ENCODE results near the gene CALM1.

Gene CALM1

GRCh38 chr14:90386321-90386720 is 10.5 kb upstream of the CALM1 start:
- no peaks in the 10 kb centered on the region for H3K36me3 ChIP-seq (ENCODE audit: insufficient read depth, low read length)
- H3F3A ChIP-seq (ENCODE audit: low read depth): no peaks in the 10 kb centered on the region
- no peak overlapping the region for H3K4me2 ChIP-seq (ENCODE audit: low read depth, low read length, poor library complexity, severe bottlenecking)
- peaks cover 22% of the 10 kb centered on the region for H3K4me1 ChIP-seq (ENCODE audit: insufficient read depth, low read length, poor library complexity, severe bottlenecking)
- no peaks in the 10 kb centered on the region for H3K9me2 ChIP-seq (replicated peaks; ENCODE audit: low read depth, low read length)
- H3K9ac ChIP-seq (ENCODE audit: low read depth, low read length, poor library complexity, severe bottlenecking): no peak overlapping the region
- peaks cover 7% of the 10 kb centered on the region; the same call in 1 of the 2 replicates for H3K79me2 ChIP-seq (ENCODE audit: insufficient read depth, low read length)
- no peaks in the 10 kb centered on the region for H3K27me3 ChIP-seq (ENCODE audit: insufficient read depth, low read length, poor library complexity, severe bottlenecking)
- no peaks in the 10 kb centered on the region for H4K20me1 ChIP-seq (ENCODE audit: insufficient read depth, low read length, poor library complexity, severe bottlenecking)
- no peak overlapping the region for H2AFZ ChIP-seq (ENCODE audit: low read length)
- no peaks in the 10 kb centered on the region for H3K9me3 ChIP-seq (ENCODE audit: insufficient read depth, low read depth, low read length)
- TF ChIP-seq, protein P1, sequence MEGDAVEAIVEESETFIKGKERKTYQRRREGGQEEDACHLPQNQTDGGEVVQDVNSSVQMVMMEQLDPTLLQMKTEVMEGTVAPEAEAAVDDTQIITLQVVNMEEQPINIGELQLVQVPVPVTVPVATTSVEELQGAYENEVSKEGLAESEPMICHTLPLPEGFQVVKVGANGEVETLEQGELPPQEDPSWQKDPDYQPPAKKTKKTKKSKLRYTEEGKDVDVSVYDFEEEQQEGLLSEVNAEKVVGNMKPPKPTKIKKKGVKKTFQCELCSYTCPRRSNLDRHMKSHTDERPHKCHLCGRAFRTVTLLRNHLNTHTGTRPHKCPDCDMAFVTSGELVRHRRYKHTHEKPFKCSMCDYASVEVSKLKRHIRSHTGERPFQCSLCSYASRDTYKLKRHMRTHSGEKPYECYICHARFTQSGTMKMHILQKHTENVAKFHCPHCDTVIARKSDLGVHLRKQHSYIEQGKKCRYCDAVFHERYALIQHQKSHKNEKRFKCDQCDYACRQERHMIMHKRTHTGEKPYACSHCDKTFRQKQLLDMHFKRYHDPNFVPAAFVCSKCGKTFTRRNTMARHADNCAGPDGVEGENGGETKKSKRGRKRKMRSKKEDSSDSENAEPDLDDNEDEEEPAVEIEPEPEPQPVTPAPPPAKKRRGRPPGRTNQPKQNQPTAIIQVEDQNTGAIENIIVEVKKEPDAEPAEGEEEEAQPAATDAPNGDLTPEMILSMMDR (conservative IDR thresholded peaks at IDR 0.05; ENCODE audit: low read length): no peak
- no peak for TF ChIP-seq EZH2phosphoT487 (IDR thresholded peaks at IDR 0.05; ENCODE audit: borderline replicate concordance)
- no peak overlapping the region for H3K4me3 ChIP-seq (ENCODE audit: low read length, poor library complexity, severe bottlenecking)

GRCh38 chr14:90387206-90387760 is 9.5 kb upstream of the CALM1 start:
- peaks cover 15% of the 10 kb centered on the region for H3K4me1 ChIP-seq (ENCODE audit: insufficient read depth, low read length, poor library complexity, severe bottlenecking)
- H3K9me2 ChIP-seq (replicated peaks; ENCODE audit: low read depth, low read length): no peaks in the 10 kb centered on the region
- H3K36me3 ChIP-seq (ENCODE audit: insufficient read depth, low read length): no peaks in the 10 kb centered on the region
- no peaks in the 10 kb centered on the region for H3F3A ChIP-seq (ENCODE audit: low read depth)
- H3K27me3 ChIP-seq (ENCODE audit: insufficient read depth, low read length, poor library complexity, severe bottlenecking): no peaks in the 10 kb centered on the region
- no peak overlapping the region for H3K4me3 ChIP-seq (ENCODE audit: low read length, poor library complexity, severe bottlenecking)
- H3K4me2 ChIP-seq (ENCODE audit: low read depth, low read length, poor library complexity, severe bottlenecking): no peak overlapping the region
- TF ChIP-seq, protein P1 (conservative IDR thresholded peaks at IDR 0.05; ENCODE audit: low read length): no peak
- TF ChIP-seq EZH2phosphoT487 (IDR thresholded peaks at IDR 0.05; ENCODE audit: borderline replicate concordance): no peak
- no peaks in the 10 kb centered on the region for H4K20me1 ChIP-seq (ENCODE audit: insufficient read depth, low read length, poor library complexity, severe bottlenecking)
- H3K9me3 ChIP-seq (ENCODE audit: insufficient read depth, low read depth, low read length): no peaks in the 10 kb centered on the region
- no peak overlapping the region for H2AFZ ChIP-seq (ENCODE audit: low read length)
- no peak overlapping the region for H3K9ac ChIP-seq (ENCODE audit: low read depth, low read length, poor library complexity, severe bottlenecking)
- peaks cover 1% of the 10 kb centered on the region; the same call in 1 of the 2 replicates for H3K79me2 ChIP-seq (ENCODE audit: insufficient read depth, low read length)

DNA sequence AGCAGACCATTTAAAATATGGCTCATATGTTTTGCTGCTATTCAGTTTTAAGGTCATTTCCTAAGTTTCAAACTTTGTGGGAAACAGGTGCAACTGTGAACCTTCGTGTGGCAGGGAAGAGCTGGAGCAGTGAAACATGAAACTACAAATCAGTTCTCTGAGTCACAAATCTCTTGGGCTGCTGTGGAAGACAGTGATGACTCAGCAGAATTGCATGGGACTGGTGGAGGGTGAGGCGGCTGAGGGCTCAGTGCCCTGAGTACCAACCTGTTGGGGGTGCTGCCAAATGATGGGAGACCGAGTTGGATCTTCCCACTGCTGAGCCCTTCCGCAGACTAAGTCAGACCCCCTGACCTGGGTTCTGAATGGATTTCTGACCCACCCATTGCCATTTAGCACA is 8.4 kb upstream of the CALM1 start:
- no peak overlapping the region for H3K4me2 ChIP-seq (ENCODE audit: low read depth, low read length, poor library complexity, severe bottlenecking)
- peaks cover 13% of the 10 kb centered on the region for H3K4me1 ChIP-seq (ENCODE audit: insufficient read depth, low read length, poor library complexity, severe bottlenecking)
- TF ChIP-seq EZH2phosphoT487 (IDR thresholded peaks at IDR 0.05; ENCODE audit: borderline replicate concordance): no peak
- TF ChIP-seq, protein P1 (conservative IDR thresholded peaks at IDR 0.05; ENCODE audit: low read length): no peak
- no peaks in the 10 kb centered on the region for H3K36me3 ChIP-seq (ENCODE audit: insufficient read depth, low read length)
- H3K9me3 ChIP-seq (ENCODE audit: insufficient read depth, low read depth, low read length): no peaks in the 10 kb centered on the region
- H2AFZ ChIP-seq (ENCODE audit: low read length): no peak overlapping the region
- no peaks in the 10 kb centered on the region for H3K9me2 ChIP-seq (replicated peaks; ENCODE audit: low read depth, low read length)
- no peaks in the 10 kb centered on the region for H3F3A ChIP-seq (ENCODE audit: low read depth)
- no peak overlapping the region for H3K9ac ChIP-seq (ENCODE audit: low read depth, low read length, poor library complexity, severe bottlenecking)
- no peaks in the 10 kb centered on the region for H4K20me1 ChIP-seq (ENCODE audit: insufficient read depth, low read length, poor library complexity, severe bottlenecking)
- H3K4me3 ChIP-seq (ENCODE audit: low read length, poor library complexity, severe bottlenecking): no peak overlapping the region
- H3K27me3 ChIP-seq (ENCODE audit: insufficient read depth, low read length, poor library complexity, severe bottlenecking): no peaks in the 10 kb centered on the region
- H3K79me2 ChIP-seq (ENCODE audit: insufficient read depth, low read length): no peaks in the 10 kb centered on the region
